B cell (primary cell): ENCODE data around the gene SLC25A4. TPM values are rescaled to one million over a fixed set of nuclear protein-coding genes. Genes with fewer than 3 reads are reported as not detected.

Experiments used
- ATAC-seq: fragments of 200-7000 bp; cut with Tn5 transposase; one replicate; pipeline ENCODE4 v1.10.0; 2021; ENCODE audit warnings: low read depth, mild to moderate bottlenecking, moderate number of reproducible peaks, moderate library complexity
- CTCF ChIA-PET: fragments of 350-600 bp; sonication (Branson Sonifier 250); formaldehyde crosslinking; loops from one replicate; lab custom pipeline; 2021; ENCODE audit warnings: antibody characterized with exemption, inconsistent platforms; lab: Charles Lee
- POLR2A ChIA-PET: fragments of 350-600 bp; sonication (Branson Sonifier 250); formaldehyde crosslinking; loops from one replicate; lab custom pipeline; 2021; ENCODE audit warnings: antibody characterized with exemption; lab: Charles Lee
- DNase-seq: peaks from one replicate; pipeline ENCODE4 v3.0.0; 2013
- H2AFZ ChIP-seq: 2 replicates; pipeline ENCODE4 v1.6.1; 2012; ENCODE audit warnings: mild to moderate bottlenecking, low read depth, low read length; ENCODE audit not compliant: insufficient read depth, poor library complexity, severe bottlenecking
- H3K27ac ChIP-seq, 2 donors: 1 replicate in 1 of 2; 2 replicates in 1 of 2; pipeline ENCODE4 v1.5.1; 2012 to 2013; ENCODE audit warnings: low read length in 2 of 2, mild to moderate bottlenecking in 2 of 2, moderate library complexity in 1 of 2
- H3K27me3 ChIP-seq, 4 experiments: fragments of 200-600 bp in 1 of 4; sonication (generic) in 1 of 4; replicated peaks in 1 of 4; 1 replicate in 2 of 4; 2 replicates in 2 of 4; pipeline versions ENCODE4 v1.6.1 to v1.7.0; 2013 to 2016; ENCODE audit warnings: low read length in 3 of 4, mild to moderate bottlenecking in 2 of 4, mixed read lengths in 1 of 4, moderate library complexity in 1 of 4; ENCODE audit not compliant: insufficient read depth in 4 of 4, control insufficient read depth in 3 of 4; ENCODE audit errors: control extremely low read depth in 1 of 4
- H3K36me3 ChIP-seq, 2 experiments: replicated peaks in 1 of 2; 1 replicate in 1 of 2; 2 replicates in 1 of 2; pipeline versions ENCODE4 v1.6.1 to v1.7.1; 2013; ENCODE audit warnings: low read length in 1 of 2; ENCODE audit not compliant: insufficient read depth in 2 of 2, control insufficient read depth in 1 of 2; ENCODE audit errors: control extremely low read depth in 1 of 2, extremely low read depth in 1 of 2
- H3K4me1 ChIP-seq, 2 donors: fragments of 200-600 bp in 1 of 2; sonication (generic) in 1 of 2; 1 replicate in 1 of 2; 2 replicates in 1 of 2; pipeline versions ENCODE4 v1.5.1 to v1.6.1; 2013 to 2017; ENCODE audit warnings: low read length in 2 of 2; ENCODE audit not compliant: control insufficient read depth in 2 of 2, insufficient read depth in 2 of 2
- H3K4me2 ChIP-seq: replicated peaks from 2 replicates; pipeline ENCODE3; 2012; ENCODE audit warnings: mild to moderate bottlenecking, low read depth, low read length; ENCODE audit not compliant: poor library complexity, severe bottlenecking
- H3K4me3 ChIP-seq, 5 experiments: fragments of 200-600 bp in 1 of 5; sonication (generic) in 1 of 5; 1 replicate in 3 of 5; 2 replicates in 2 of 5; pipeline versions ENCODE4 v1.5.1 to v1.7.0; 2011 to 2016; ENCODE audit warnings: low read length in 4 of 5, mild to moderate bottlenecking in 4 of 5, low read depth in 2 of 5, control low read depth in 1 of 5, moderate library complexity in 1 of 5; ENCODE audit not compliant: insufficient read depth in 1 of 5; ENCODE audit errors: control extremely low read depth in 1 of 5, extremely low read depth in 1 of 5
- H3K79me2 ChIP-seq: fragments of 200-600 bp; sonication (generic); one replicate; pipeline ENCODE4 v1.6.0; 2016; ENCODE audit warnings: low read length; ENCODE audit not compliant: control insufficient read depth, insufficient read depth
- H3K9ac ChIP-seq: fragments of 200-600 bp; sonication (generic); 2 replicates; pipeline ENCODE4 v1.6.1; 2017; ENCODE audit warnings: mild to moderate bottlenecking, low read length, moderate library complexity
- H3K9me3 ChIP-seq, 3 donors: one replicate each; pipeline versions ENCODE4 v1.6.1 to v1.7.1; 2013; ENCODE audit warnings: low read length in 2 of 3; ENCODE audit not compliant: control insufficient read depth in 2 of 3, insufficient read depth in 1 of 3; ENCODE audit errors: control extremely low read depth in 1 of 3
- H4K20me1 ChIP-seq: 2 replicates; pipeline ENCODE4 v1.6.0; 2012; ENCODE audit warnings: mild to moderate bottlenecking, low read length; ENCODE audit not compliant: insufficient read depth, control insufficient read depth, poor library complexity, severe bottlenecking
- H3K27ac Mint-ChIP-seq: one replicate; pipeline ENCODE4 v1.8.0; 2021; ENCODE audit warnings: mixed read lengths
- H3K27me3 Mint-ChIP-seq: one replicate; pipeline ENCODE4 v1.8.0; 2021; ENCODE audit warnings: mixed read lengths
- H3K4me1 Mint-ChIP-seq: one replicate; pipeline ENCODE4 v1.8.0; 2021; ENCODE audit warnings: mixed read lengths
- H3K4me3 Mint-ChIP-seq: one replicate; pipeline ENCODE4 v1.8.0; 2021; ENCODE audit warnings: mixed read lengths
- H3K9me3 Mint-ChIP-seq: one replicate; pipeline ENCODE4 v1.8.0; 2022; ENCODE audit warnings: mixed read lengths; ENCODE audit not compliant: insufficient read depth
- CTCF ChIP-seq: fragments of 200-600 bp; IDR thresholded peaks from one replicate; pipeline ENCODE4 v1.8.0; 2022; ENCODE audit warnings: antibody characterized with exemption, mild to moderate bottlenecking
- EZH2 ChIP-seq: IDR thresholded peaks from 2 replicates; pipeline ENCODE4 v1.6.1; 2012; ENCODE audit warnings: borderline replicate concordance, low read depth, mild to moderate bottlenecking, moderate library complexity, low read length; ENCODE audit not compliant: insufficient read depth, poor library complexity, severe bottlenecking
- WGBS: methylation state at CpG from one replicate; pipeline ENCODE4 v1.1.5; 2013; ENCODE audit warnings: missing lambda C conversion rate; ENCODE audit not compliant: insufficient coverage; 5-methylcytosine and 5-hydroxymethylcytosine counted together
- intact Hi-C: fragments of 100-400 bp; cut with micrococcal nuclease; formaldehyde crosslinking; loops from one replicate; pipeline ENCODE4 v1.10.0; 2022
- polyA plus RNA-seq: library from polyadenylated mRNA; depleted of rRNA; stranded (reverse); fragments of >200 nt; gene quantifications from 2 replicates; pipeline ENCODE4 v1.2.3, GENCODE V29; 2012
- total RNA-seq, 2 donors: library from RNA; stranded (reverse); fragments of 120-200 nt in 1 of 2; gene quantifications; 1 replicate in 1 of 2; 2 replicates in 1 of 2; pipeline versions ENCODE4 v1.2.3 to v1.2.4, GENCODE V29; 2013 to 2022

Gene SLC25A4
- total and polyA plus RNA-seq, 2 donors (not counting 1 experiment from before 2014, with no cell fraction given): 7.3 to 11.7 TPM

GRCh38 chr4:185108185-185108584, 34.9 kb upstream of the SLC25A4 start:
- Mint-ChIP-seq H3K9me3 (no peaks in the 10 kb centered on the region), H3K4me3 (no peak overlapping the region), H3K27ac (no peak overlapping the region), H3K27me3 (peaks cover 20% of the 10 kb centered on the region), H3K4me1 (no peaks in the 10 kb centered on the region)
- no peaks in the 10 kb centered on the region for H3K79me2 ChIP-seq
- no peak overlapping the region for H3K27ac ChIP-seq
- no peak overlapping the region for H3K4me3 ChIP-seq
- peaks cover 0 to 2% (median 0%) of the 10 kb centered on the region in 4 experiments for H3K27me3 ChIP-seq
- WGBS: no CpG with 5 or more reads among the region's 2 CpGs
- TF ChIP-seq CTCF (no peak), EZH2 (no peak)
- no peak overlapping the region for H3K9ac ChIP-seq
- H3K4me1 ChIP-seq: no peaks in the 10 kb centered on the region
- no peak overlapping the region for H3K4me2 ChIP-seq
- no peak for ATAC-seq
- H2AFZ ChIP-seq: no peak overlapping the region
- POLR2A ChIA-PET: no interaction called here
- CTCF ChIA-PET: no interaction called here
- H3K36me3 ChIP-seq: no peaks in the 10 kb centered on the region
- no peaks in the 10 kb centered on the region for H4K20me1 ChIP-seq
- no peaks in the 10 kb centered on the region for H3K9me3 ChIP-seq
- intact Hi-C loops: no loop called here
- DNase-seq: no peak

GRCh38 chr4:185108669-185109068, 34.4 kb upstream of the SLC25A4 start:
- 76% methylated on average over 2 of the region's 4 CpGs for WGBS
- Histone ChIP-seq H3K27ac (no peak overlapping the region), H4K20me1 (no peaks in the 10 kb centered on the region), H3K4me2 (no peak overlapping the region), H3K9ac (no peak overlapping the region), H2AFZ (no peak overlapping the region), H3K27me3 (no peaks in the 10 kb centered on the region), H3K36me3 (no peaks in the 10 kb centered on the region), H3K79me2 (no peaks in the 10 kb centered on the region), H3K9me3 (no peaks in the 10 kb centered on the region), H3K4me1 (no peaks in the 10 kb centered on the region), H3K4me3 (no peak overlapping the region)
- ATAC-seq: no peak
- Mint-ChIP-seq H3K27ac (no peak overlapping the region), H3K27me3 (peaks cover 19% of the 10 kb centered on the region), H3K4me3 (no peak overlapping the region), H3K4me1 (no peaks in the 10 kb centered on the region), H3K9me3 (no peaks in the 10 kb centered on the region)
- DNase-seq: no peak
- ChIA-PET POLR2A (no interaction called here), CTCF (no interaction called here)
- intact Hi-C loops: no loop called here
- TF ChIP-seq EZH2: no peak
- TF ChIP-seq CTCF: no peak
